HEK293 (cell line): Measurements from ENCODE around the gene REPS2.
A peak's percentile ranks its signal among the peaks of the same experiment; 100 is the strongest.

ENCODE experiments used
- CTCF ChIA-PET: fragments of 350-600 bp; formaldehyde crosslinking; extraction: SDS; loops from one replicate; lab custom pipeline; 2021; ENCODE audit warnings: antibody characterized with exemption; lab: Yijun Ruan, JAX
- POLR2A ChIA-PET: fragments of 300-600 bp; formaldehyde crosslinking; extraction: SDS; loops from one replicate; lab custom pipeline; 2020; ENCODE audit warnings: antibody characterized with exemption, inconsistent platforms; lab: Yijun Ruan, JAX
- H3K27ac ChIP-seq: fragments of 200-500 bp; sonication (Bioruptor generic); 2 replicates; pipeline ENCODE4 v1.5.1; 2014; ENCODE audit warnings: low read depth, low read length, control low read depth, inconsistent platforms; ENCODE audit errors: extremely low read depth
- H3K36me3 ChIP-seq, 2 experiments: fragments of 200-500 bp in 1 of 2; sonication (Bioruptor generic) in 1 of 2; 1 replicate in 1 of 2; 2 replicates in 1 of 2; pipeline ENCODE4 v1.5.1; 2014 to 2017; ENCODE audit warnings: inconsistent platforms in 2 of 2, low read length in 2 of 2; ENCODE audit not compliant: control insufficient read depth in 2 of 2, insufficient read depth in 1 of 2
- H3K4me1 ChIP-seq: fragments of 200-500 bp; sonication (Bioruptor generic); 2 replicates; pipeline ENCODE4 v1.5.1; 2014; ENCODE audit warnings: mild to moderate bottlenecking, low read length, inconsistent platforms; ENCODE audit not compliant: control insufficient read depth, insufficient read depth
- H3K4me3 ChIP-seq: 2 replicates; pipeline ENCODE4 v1.5.1; 2011; ENCODE audit warnings: low read depth, mild to moderate bottlenecking, control low read depth, low read length, moderate library complexity
- H3K9me3 ChIP-seq: fragments of 200-500 bp; sonication (Bioruptor generic); 2 replicates; pipeline ENCODE4 v1.5.1; 2014; ENCODE audit warnings: low read depth, low read length, inconsistent platforms; ENCODE audit not compliant: control insufficient read depth, insufficient read depth
- GLIS2 ChIP-seq: fragments of 450-650 bp; formaldehyde crosslinking; IDR thresholded peaks from 2 replicates; pipeline ENCODE4 v1.5.1; 2016; ENCODE audit warnings: missing biosample characterization, missing genetic modification characterization
- KLF8 ChIP-seq: fragments of 450-650 bp; formaldehyde crosslinking; IDR thresholded peaks from 2 replicates; pipeline ENCODE4 v1.5.1; 2016; ENCODE audit warnings: missing biosample characterization, missing genetic modification characterization
- MZF1 ChIP-seq: fragments of 450-650 bp; formaldehyde crosslinking; IDR thresholded peaks from 2 replicates; pipeline ENCODE4 v1.5.1; 2017; ENCODE audit warnings: missing biosample characterization, missing genetic modification characterization, borderline replicate concordance
- SCRT2 ChIP-seq: fragments of 450-650 bp; formaldehyde crosslinking; IDR thresholded peaks from 2 replicates; pipeline ENCODE4 v1.5.1; 2016; ENCODE audit warnings: missing biosample characterization, missing genetic modification characterization
- ZBTB11 ChIP-seq: fragments of 450-650 bp; formaldehyde crosslinking; conservative IDR thresholded peaks from 2 replicates; pipeline ENCODE4 v1.5.1; 2016; ENCODE audit warnings: low read depth, missing biosample characterization, missing genetic modification characterization
- ZBTB20 ChIP-seq: fragments of 450-650 bp; formaldehyde crosslinking; IDR thresholded peaks from 2 replicates; pipeline ENCODE4 v1.5.1; 2016; ENCODE audit warnings: missing biosample characterization, missing genetic modification characterization
- ZBTB21 ChIP-seq: fragments of 450-650 bp; formaldehyde crosslinking; IDR thresholded peaks from 2 replicates; pipeline ENCODE4 v1.5.1; 2017; ENCODE audit warnings: missing biosample characterization, missing genetic modification characterization
- ZFP41 ChIP-seq: fragments of 450-650 bp; formaldehyde crosslinking; IDR thresholded peaks from 2 replicates; pipeline ENCODE4 v1.5.1; 2016; ENCODE audit warnings: missing biosample characterization, missing genetic modification characterization, borderline replicate concordance
- ZNF10 ChIP-seq: fragments of 450-650 bp; formaldehyde crosslinking; IDR thresholded peaks from 2 replicates; pipeline ENCODE4 v1.5.1; 2017; ENCODE audit warnings: missing biosample characterization, missing genetic modification characterization
- ZNF146 ChIP-seq: fragments of 450-650 bp; formaldehyde crosslinking; IDR thresholded peaks from 2 replicates; pipeline ENCODE4 v1.5.1; 2016; ENCODE audit warnings: missing biosample characterization, missing genetic modification characterization
- ZNF362 ChIP-seq: fragments of 450-650 bp; formaldehyde crosslinking; IDR thresholded peaks from 2 replicates; pipeline ENCODE4 v1.5.1; 2016; ENCODE audit warnings: missing biosample characterization, missing genetic modification characterization
- ZNF366 ChIP-seq: fragments of 450-650 bp; formaldehyde crosslinking; conservative IDR thresholded peaks from 2 replicates; pipeline ENCODE4 v1.5.1; 2016; ENCODE audit warnings: missing biosample characterization, missing genetic modification characterization
- ZNF416 ChIP-seq: fragments of 450-650 bp; formaldehyde crosslinking; IDR thresholded peaks from 2 replicates; pipeline ENCODE4 v1.5.1; 2016; ENCODE audit warnings: missing biosample characterization, missing genetic modification characterization
- ZNF571 ChIP-seq: fragments of 450-650 bp; formaldehyde crosslinking; IDR thresholded peaks from 2 replicates; pipeline ENCODE4 v1.5.0; 2017; ENCODE audit warnings: missing biosample characterization, missing genetic modification characterization
- ZNF629 ChIP-seq: fragments of 450-650 bp; formaldehyde crosslinking; IDR thresholded peaks from 2 replicates; pipeline ENCODE4 v1.5.1; 2017; ENCODE audit warnings: missing biosample characterization, missing genetic modification characterization
- ZNF670 ChIP-seq: fragments of 450-650 bp; formaldehyde crosslinking; IDR thresholded peaks from 2 replicates; pipeline ENCODE4 v1.5.1; 2016; ENCODE audit warnings: missing biosample characterization, missing genetic modification characterization, low read depth
- ZNF677 ChIP-seq: fragments of 450-650 bp; IDR thresholded peaks from 2 replicates; pipeline ENCODE4 v1.5.0; 2018; ENCODE audit warnings: missing biosample characterization, mild to moderate bottlenecking, missing genetic modification characterization, moderate library complexity
- ZSCAN5A ChIP-seq: fragments of 450-650 bp; formaldehyde crosslinking; IDR thresholded peaks from 2 replicates; pipeline ENCODE4 v1.5.1; 2016; ENCODE audit warnings: missing biosample characterization, missing genetic modification characterization
- TF ChIP-seq, protein P1 (sequence below): fragments of 450-650 bp; formaldehyde crosslinking; IDR thresholded peaks from 2 replicates; pipeline ENCODE4 v1.5.1; 2016; ENCODE audit warnings: missing biosample characterization, missing genetic modification characterization
- TF ChIP-seq, protein P2 (sequence below): sonication (generic); formaldehyde crosslinking; IDR thresholded peaks from 2 replicates; pipeline ENCODE4 v1.8.1; 2022; ENCODE audit warnings: mild to moderate bottlenecking, moderate library complexity, missing genetic modification reagents
- TF ChIP-seq, protein P3 (sequence below): fragments of 450-650 bp; formaldehyde crosslinking; IDR thresholded peaks from 2 replicates; pipeline ENCODE4 v1.5.1; 2017; ENCODE audit warnings: missing biosample characterization, missing genetic modification characterization

Gene REPS2

DNA sequence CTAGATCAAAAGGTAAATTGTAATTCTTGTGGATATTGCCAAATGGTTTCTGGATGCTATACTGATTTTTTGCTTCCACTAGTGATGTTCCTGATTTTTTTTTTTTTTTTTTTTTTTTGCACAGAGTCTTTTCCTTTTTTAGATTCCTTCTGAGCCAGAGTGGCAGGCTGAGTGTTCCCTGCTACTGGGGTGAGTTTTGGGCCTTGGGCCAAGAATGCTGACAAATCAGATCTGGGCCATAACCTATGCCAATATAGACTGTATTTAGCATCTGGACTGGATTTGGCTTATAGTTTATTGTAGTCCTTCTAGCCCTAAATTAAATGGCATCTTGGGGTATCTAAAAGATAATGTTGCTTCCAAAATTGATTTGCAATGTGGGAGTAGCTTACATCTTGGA lies 52.8 kb downstream of the REPS2 start:
- Histone ChIP-seq H3K36me3 (no peaks in the 10 kb centered on the region), H3K9me3 (no peaks in the 10 kb centered on the region), H3K27ac (no peak overlapping the region), H3K4me1 (no peaks in the 10 kb centered on the region), H3K4me3 (no peak overlapping the region)
- CTCF ChIA-PET = interaction anchor here (1.1 to 1.4 kb wide), 3 partner anchors 8 to 107 kb away, joined by 3 to 8 read pairs (median 4); no protein-coding TSS in a partner anchor
- TF ChIP-seq ZBTB21 (no peak), ZNF362 (tag by site-specific recombination) (0 out of 2 replicates have a peak, but pooled peaks have one; percentile 13)
- TF ChIP-seq, all 188 proteins: peak for 1
- POLR2A ChIA-PET = no interaction called here

- ChIA-PET POLR2A (no interaction called here), CTCF (interaction anchor here (1.2 to 2.3 kb wide), 2 partner anchors 46 to 108 kb away, joined by 5 to 7 read pairs; no protein-coding TSS in a partner anchor)
- Histone ChIP-seq H3K9me3 (no peaks in the 10 kb centered on the region), H3K27ac (no peak overlapping the region), H3K36me3 (no peaks in the 10 kb centered on the region), H3K4me1 (no peaks in the 10 kb centered on the region), H3K4me3 (no peak overlapping the region)
- TF ChIP-seq ZBTB11 (tag by site-specific recombination) (no peak), ZNF416 (no peak), ZNF571 (tag by site-specific recombination) (no peak), ZFP41 (tag by site-specific recombination) (no peak), ZSCAN5A (tag by site-specific recombination) (no peak), ZBTB20 (tag by site-specific recombination) (no peak), ZNF10 (tag by site-specific recombination) (no peak)
- TF ChIP-seq, protein P1, sequence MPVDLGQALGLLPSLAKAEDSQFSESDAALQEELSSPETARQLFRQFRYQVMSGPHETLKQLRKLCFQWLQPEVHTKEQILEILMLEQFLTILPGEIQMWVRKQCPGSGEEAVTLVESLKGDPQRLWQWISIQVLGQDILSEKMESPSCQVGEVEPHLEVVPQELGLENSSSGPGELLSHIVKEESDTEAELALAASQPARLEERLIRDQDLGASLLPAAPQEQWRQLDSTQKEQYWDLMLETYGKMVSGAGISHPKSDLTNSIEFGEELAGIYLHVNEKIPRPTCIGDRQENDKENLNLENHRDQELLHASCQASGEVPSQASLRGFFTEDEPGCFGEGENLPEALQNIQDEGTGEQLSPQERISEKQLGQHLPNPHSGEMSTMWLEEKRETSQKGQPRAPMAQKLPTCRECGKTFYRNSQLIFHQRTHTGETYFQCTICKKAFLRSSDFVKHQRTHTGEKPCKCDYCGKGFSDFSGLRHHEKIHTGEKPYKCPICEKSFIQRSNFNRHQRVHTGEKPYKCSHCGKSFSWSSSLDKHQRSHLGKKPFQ (tag by site-specific recombination) = no peak
These were observed 54.3 kb downstream of the REPS2 start for GRCh38 chrX:17000751-17001150.

DNA sequence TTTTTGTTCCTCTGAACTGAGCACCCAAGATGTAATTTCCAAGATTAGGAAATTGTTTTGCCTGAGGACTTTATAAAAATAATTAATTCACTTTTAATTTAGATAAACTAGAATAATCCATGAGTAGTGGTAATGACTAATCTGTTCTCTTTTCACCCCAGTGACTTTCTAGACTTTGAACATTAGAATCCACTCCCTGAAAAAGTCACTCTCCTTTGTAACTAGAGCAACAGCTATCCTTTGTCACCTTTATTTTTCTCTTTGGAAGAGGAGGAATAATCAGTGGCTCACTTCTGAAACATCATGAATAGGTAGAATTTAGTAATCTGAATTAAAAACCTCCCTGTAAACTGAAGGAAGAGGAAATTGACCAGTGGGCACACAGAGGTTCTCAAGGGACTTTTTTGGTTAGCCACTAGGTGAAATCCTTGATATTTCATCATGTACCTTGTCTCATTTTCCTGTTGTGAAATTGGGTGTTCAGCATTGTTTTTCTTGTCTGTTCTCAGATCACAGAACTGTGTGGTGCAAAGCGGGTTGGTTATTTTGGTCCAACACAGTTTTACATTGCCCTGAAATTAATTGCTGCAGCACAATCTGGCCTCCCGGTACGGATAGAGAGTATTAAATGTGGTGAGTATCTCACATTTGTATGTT lies 59.4 kb downstream of the REPS2 start:
- Histone ChIP-seq H3K4me1 (no peaks in the 10 kb centered on the region), H3K9me3 (no peaks in the 10 kb centered on the region), H3K36me3 (no peaks in the 10 kb centered on the region), H3K27ac (no peak overlapping the region), H3K4me3 (no peak overlapping the region)
- CTCF ChIA-PET = interaction anchor here (0.6 to 2.1 kb wide), 4 partner anchors 10 to 76 kb away, joined by 3 to 5 read pairs (median 4); no protein-coding TSS in a partner anchor
- POLR2A ChIA-PET = no interaction called here
- TF ChIP-seq SCRT2 (tag by site-specific recombination) = no peak
- no peak for TF ChIP-seq MZF1 (tag by site-specific recombination)
- no peak for TF ChIP-seq GLIS2
- TF ChIP-seq, protein P2, sequence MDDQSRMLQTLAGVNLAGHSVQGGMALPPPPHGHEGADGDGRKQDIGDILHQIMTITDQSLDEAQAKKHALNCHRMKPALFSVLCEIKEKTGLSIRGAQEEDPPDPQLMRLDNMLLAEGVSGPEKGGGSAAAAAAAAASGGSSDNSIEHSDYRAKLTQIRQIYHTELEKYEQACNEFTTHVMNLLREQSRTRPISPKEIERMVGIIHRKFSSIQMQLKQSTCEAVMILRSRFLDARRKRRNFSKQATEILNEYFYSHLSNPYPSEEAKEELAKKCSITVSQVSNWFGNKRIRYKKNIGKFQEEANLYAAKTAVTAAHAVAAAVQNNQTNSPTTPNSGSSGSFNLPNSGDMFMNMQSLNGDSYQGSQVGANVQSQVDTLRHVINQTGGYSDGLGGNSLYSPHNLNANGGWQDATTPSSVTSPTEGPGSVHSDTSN (CRISPR knock-in tag) = no peak
- no peak for TF ChIP-seq ZNF677 (tag by site-specific recombination)
- TF ChIP-seq ZNF670 (tag by site-specific recombination) = no peak
- no peak for TF ChIP-seq ZNF629 (tag by site-specific recombination)
- TF ChIP-seq KLF8 (tag by site-specific recombination) = no peak
- TF ChIP-seq, protein P3, sequence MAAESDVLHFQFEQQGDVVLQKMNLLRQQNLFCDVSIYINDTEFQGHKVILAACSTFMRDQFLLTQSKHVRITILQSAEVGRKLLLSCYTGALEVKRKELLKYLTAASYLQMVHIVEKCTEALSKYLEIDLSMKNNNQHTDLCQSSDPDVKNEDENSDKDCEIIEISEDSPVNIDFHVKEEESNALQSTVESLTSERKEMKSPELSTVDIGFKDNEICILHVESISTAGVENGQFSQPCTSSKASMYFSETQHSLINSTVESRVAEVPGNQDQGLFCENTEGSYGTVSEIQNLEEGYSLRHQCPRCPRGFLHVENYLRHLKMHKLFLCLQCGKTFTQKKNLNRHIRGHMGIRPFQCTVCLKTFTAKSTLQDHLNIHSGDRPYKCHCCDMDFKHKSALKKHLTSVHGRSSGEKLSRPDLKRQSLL = no peak
- no peak for TF ChIP-seq ZNF366 (tag by site-specific recombination)
- TF ChIP-seq ZNF146 (tag by site-specific recombination) = no peak
